ENCODE data around the gene CDK5.

The CDK5 gene

GRCh38 chr7:151086802-151087244 lies 29.1 kb upstream of the CDK5 start:
- DNase-seq: peak; percentile 26

GRCh38 chr7:151085691-151086620 lies 28.3 kb upstream of the CDK5 start, which contains the start of gene AGAP3:
AGAP3 (plus strand) TSS chr7:151086475; CDS start chr7:151086742, 267 bp downstream.
- peak; percentile 58 for DNase-seq

DNA sequence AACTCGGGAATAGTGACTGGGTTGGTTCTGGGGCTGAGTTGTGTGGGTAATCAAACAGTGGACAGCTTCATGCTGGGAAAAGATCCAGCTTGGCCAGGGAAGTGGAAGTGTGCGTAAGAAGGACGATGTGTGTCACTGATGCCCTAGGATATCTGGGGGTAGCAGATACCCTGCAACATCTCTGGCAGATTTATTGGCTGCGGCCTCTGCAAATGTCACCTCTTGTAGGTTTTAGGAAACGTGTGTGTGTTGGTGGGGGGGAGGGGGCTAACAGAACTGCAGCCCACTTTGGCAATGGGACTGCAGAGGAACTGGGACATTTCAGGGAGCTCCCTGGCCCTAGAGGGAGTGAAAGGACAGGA lies 27.6 kb upstream of the CDK5 start:
- no peak for DNase-seq

GRCh38 chr7:151083824-151084160 lies 26.1 kb upstream of the CDK5 start:
- no peak for DNase-seq

DNA sequence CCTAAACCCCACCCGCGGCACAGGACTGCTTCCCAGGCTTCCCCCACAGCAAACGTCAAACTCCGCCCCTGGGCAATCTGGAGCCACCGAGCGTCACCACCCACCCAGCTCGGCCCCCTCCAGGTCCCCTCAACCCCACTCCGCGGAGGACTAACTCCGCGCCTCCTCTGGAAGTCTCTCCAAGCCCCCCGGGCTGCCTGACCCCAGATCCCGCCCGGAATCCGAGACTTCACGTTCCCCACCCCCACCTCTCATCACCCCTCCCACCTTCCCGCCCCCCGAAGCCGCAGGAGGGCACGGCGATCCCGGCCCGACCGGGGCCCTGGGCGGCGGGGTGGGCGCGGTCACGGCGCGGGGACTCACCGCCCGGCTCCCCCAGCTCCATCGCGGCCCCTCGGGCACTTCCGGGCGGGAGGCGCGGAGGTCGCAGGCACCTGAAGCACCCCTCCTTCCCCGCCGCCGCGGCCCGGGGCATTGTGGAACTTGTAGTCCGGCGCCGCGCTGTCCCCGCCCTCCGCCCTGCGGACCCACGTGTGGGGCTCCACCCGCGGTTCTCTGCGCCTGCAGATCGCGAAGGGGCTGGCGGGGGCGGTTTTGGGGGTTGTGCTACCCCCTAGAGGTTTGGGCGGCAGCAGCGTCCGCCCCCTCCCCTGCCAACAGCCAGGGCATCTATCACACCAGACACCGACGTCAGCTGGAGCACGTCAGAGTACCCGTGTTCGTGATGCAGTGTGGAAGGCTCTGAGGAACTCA lies 25.6 kb upstream of the CDK5 start, which contains the start of gene TMUB1:
TSS of gene TMUB1 (minus strand) at position 423 of the 753 bp plus-strand sequence. CDS start 930 bp downstream, outside the sequence.
- DNase-seq: peak; percentile 91

GRCh38 chr7:151082141-151083070 lies 24.7 kb upstream of the CDK5 start:
- no peak for DNase-seq

DNA sequence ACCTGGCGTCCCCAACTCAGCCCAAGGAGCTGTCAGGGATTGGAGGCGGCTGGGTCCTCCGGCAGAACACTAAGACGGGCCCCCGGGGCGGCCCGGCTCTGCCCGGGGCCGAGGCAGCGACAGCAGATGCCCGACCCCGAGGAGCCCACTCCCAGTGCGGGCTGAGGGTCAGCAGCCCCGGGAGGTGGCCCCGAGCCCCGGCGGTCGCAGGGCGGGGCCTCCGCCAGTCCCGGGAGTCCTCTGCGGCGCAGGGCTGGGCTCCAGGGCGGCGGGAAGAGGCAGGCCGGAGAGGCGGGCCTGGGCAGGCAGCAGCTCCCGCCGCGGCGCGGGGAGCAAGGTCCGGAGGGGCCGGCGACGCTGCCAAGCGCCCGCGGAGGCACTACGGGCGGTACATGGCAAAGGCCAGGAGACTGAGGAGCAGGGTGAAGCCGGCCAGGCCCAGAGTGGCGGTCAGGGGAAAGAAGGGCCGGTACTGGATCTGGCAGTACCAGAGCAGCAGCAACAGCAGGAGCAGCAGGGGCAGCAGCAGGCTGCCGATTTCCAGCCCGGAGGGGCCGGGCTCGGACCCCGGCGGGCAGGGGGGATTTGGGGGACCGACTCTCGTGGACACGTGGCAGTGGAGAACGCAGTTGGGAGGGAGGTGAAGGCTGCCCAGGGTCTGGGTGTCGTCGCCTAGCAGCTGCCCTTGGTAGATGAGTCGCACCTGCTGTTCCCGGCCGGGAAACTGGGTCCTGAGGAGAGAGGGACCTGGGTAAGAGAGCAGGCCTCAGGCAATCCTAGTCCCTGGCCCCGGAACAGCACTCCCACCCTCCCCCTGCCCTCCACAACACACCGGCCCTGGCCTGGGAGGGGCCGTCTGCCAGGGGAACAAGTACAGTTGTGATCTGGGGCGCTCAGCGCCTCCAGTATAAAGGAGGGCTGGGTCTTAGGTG lies 23.7 kb upstream of the CDK5 start:
- no peak for DNase-seq

DNA sequence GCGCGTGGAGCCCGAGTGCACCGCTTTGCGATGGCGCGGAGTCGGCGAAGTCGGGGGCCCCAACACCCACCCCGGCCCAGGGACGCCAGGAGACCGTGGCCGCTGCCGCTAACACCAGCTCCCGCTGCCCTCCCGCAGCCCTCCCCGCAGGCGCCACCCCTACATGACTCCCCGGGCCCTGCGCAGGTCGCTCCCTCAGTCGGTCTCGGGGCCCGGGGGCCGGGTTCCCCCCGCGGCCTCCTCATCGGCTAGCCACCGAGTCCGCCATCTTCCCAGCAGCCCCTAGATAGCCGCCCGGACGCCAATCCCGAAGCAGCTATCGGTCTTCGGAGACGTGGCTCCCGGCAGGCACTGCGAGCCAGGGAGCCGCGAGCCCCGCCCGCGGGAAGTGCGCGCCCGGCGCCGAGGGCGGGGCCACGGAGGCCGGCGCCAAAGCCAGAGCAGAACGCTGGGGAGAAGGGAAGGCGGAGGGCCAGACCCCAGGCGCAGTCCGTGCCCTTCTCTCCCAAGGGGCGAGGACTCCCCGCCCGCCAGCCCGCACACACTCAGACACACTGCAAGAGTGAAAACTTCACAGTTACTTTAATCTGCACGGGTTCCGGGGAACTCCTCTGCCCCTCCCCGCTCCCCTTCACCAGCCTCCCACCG lies 22.9 kb upstream of the CDK5 start, which contains the start of gene FASTK:
TSS of gene FASTK (minus strand) at position 288 of the 648 bp plus-strand sequence. CDS start at position 245, 43 bp downstream.
- DNase-seq: peak; percentile 92

GRCh38 chr7:151080067-151080521 lies 22.4 kb upstream of the CDK5 start:
- DNase-seq: no peak

- no peak for DNase-seq
Measured at GRCh38 chr7:151079199-151079910, 21.7 kb upstream of the CDK5 start.

DNA sequence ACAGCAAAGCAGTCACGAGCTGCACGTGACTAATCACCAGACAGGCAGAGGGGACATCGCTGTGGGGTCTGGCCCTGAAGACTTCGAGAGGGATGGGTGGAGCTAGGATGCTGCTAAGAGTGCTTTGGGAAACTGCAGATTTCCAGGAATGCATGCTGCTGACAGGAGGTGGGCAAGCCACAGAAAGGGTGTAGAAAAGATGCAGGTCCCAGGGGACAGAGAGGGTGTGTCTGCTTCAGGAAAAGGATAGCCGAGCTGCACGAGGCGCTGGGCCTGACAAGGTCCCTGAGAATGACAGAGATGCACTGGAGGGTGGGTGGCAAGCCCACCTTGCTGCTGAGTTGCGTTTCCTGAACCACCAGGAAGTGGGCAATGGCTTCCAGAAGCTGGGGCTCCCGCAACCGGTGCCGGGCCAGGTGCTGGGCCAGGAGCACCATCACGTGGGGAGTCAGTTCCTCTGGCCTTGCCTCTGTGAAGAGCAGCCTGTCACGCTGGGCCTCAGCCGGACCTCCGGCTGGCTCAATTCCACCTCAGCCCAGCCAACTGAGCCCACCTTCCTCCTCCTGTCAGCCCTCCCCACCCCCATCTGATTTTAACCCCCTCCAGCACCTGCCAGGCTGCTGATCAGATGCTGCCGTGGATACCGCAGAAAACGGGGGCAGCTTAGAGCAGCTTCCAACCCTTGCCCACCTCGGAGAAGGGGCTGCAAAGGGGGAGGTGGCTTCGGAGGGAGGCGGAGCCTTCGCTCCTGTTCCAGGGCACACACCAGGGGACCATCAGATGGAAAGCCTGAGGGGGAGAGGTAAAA lies 20.7 kb upstream of the CDK5 start:
- no peak for DNase-seq

GRCh38 chr7:151077705-151078232 lies 20.1 kb upstream of the CDK5 start:
- DNase-seq: no peak

DNA sequence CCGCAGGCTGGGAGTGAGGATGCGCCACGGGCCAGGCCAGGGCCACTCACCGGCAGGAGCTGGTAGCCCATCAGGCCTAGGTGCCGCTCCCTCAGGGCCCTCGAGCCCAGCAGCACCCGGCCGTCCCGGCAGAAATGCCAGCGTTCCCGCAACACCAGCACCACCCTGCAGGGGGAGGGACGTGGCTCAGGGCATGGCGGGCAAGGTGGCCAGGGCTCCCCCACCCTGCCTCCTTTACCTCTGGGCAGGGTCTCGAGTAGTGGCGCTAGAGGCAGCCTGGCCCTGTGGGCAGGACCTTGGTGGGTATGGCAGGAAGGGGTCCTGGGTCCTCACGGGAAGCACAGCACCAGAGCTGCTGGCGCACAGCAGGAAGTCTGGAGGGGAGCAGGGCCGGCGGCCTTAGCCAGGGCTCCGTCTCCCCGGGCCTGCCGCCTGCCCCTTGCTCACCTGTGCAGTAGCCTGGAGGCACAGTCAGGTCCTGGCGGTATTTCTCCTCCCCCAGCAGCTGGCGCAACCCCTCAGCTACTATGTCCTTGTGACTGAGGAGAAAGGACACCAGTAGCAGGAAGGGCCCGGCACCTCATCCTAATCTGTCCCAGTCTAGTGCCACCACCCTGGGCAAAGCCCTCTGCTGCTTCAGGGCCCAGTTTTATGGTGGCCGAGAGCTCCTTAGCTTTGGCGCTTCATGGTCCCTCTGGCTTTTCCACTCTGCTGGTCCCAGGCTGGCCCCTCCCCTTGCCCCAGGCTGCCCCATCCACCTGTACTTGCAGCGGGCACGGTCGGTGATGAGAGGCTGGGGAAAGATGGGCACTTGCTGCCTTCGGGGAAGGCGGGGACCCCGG lies 19.4 kb upstream of the CDK5 start:
- DNase-seq: no peak

DNA sequence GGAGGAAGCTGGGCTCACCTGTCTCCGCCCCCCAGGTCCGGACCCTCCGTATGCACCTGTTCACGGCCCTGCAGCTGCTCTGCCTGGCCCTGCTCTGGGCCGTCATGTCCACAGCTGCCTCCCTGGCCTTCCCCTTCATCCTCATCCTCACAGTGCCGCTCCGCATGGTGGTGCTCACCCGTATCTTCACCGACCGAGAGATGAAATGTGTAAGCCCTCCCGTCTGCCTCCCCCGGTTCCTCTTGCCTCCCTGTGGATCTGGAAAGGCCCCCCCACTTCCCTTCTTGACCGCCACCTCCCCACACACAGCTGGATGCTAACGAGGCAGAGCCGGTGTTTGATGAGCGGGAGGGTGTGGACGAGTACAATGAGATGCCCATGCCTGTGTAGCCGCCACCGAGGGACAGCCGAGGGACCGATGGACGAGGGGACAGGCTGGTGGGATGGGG lies 18.3 kb upstream of the CDK5 start:
- no peak for DNase-seq

DNA sequence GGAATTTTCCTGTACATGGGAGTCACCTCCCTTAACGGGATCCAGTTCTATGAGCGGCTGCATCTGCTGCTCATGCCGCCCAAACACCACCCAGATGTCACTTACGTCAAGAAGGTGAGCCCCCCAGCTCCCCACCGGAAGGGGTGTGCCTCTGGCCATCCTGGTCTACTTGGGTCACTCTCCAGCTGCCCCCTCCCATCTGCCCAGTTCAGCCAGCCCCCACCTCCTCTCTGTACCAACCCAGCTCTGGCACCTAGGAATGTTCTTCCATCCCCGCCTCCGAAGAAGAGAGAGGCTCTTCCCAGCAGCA lies 17.9 kb upstream of the CDK5 start:
- no peak for DNase-seq

- DNase-seq: no peak
Measured at GRCh38 chr7:151074817-151075661, 17.3 kb upstream of the CDK5 start.

DNA sequence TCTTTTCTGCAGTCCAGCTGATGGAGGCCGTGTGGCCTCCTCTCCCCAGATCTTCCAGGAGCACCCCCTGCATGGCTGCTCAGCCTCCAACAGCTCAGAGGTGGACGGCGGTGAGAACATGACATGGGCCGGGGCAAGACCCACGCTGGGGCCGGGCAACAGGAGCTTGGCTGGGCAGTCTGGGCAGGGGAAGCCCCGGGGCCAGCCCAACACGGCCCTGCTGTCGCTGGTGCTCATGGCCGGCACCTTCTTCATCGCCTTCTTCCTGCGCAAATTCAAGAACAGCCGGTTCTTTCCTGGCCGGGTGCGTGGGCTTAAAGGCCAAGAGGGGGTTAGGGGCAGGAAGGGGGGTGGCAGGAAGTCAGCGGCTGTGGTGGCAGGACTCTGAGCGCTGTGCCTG lies 16.3 kb upstream of the CDK5 start:
- DNase-seq: no peak
